NCI-H226 (cell line): ENCODE measurements around the gene FA2H.
"Not testable (repeated sequence)": the region's sequence is repeated elsewhere in the genome, so short reads cannot be mapped to it uniquely, and the experiment has no call there.

Experiments
- DNase-seq: peaks from one replicate; pipeline ENCODE4 v3.0.0-alpha.2; 2015

FA2H gene

GRCh38 chr16:74774223-74775139 lies at the start of gene FA2H:
FA2H (minus strand) TSS chr16:74774820; CDS start chr16:74774755, 65 bp downstream.
- peak; percentile 86 for DNase-seq

- DNase-seq = no peak
Observed at GRCh38 chr16:74817851-74818250, 43.2 kb upstream of the FA2H start.

GRCh38 chr16:74813109-74813641 lies 38.6 kb upstream of the FA2H start:
- peak; percentile 56 for DNase-seq

GRCh38 chr16:74811911-74812310 lies 37.3 kb upstream of the FA2H start:
- DNase-seq = no peak

GRCh38 chr16:74811216-74811615 lies 36.6 kb upstream of the FA2H start:
- not testable (repeated sequence) for DNase-seq

GRCh38 chr16:74807052-74807646 lies 32.5 kb upstream of the FA2H start:
- no peak for DNase-seq

- no peak for DNase-seq
Observed at GRCh38 chr16:74800216-74800871, 25.7 kb upstream of the FA2H start.

- no peak for DNase-seq
Observed at GRCh38 chr16:74797414-74797813, 22.8 kb upstream of the FA2H start.

- no peak for DNase-seq
Observed at GRCh38 chr16:74795104-74795503, 20.5 kb upstream of the FA2H start.

GRCh38 chr16:74794668-74795067 lies 20.0 kb upstream of the FA2H start:
- DNase-seq = no peak

GRCh38 chr16:74793571-74793970 lies 19.0 kb upstream of the FA2H start:
- DNase-seq = no peak

GRCh38 chr16:74792225-74792624 lies 17.6 kb upstream of the FA2H start:
- no peak for DNase-seq

GRCh38 chr16:74791749-74792148 lies 17.1 kb upstream of the FA2H start:
- not testable (repeated sequence) for DNase-seq

GRCh38 chr16:74788108-74788507 lies 13.5 kb upstream of the FA2H start:
- no peak for DNase-seq

- no peak for DNase-seq
Observed at GRCh38 chr16:74785031-74785430, 10.4 kb upstream of the FA2H start.

- DNase-seq = no peak
Observed at GRCh38 chr16:74778646-74779045, 4.0 kb upstream of the FA2H start.

GRCh38 chr16:74776926-74777325 lies 2.3 kb upstream of the FA2H start:
- no peak for DNase-seq

GRCh38 chr16:74775255-74775654 lies 635 bp upstream of the FA2H start:
- DNase-seq = no peak

GRCh38 chr16:74773446-74774222 lies 986 bp downstream of the FA2H start:
- DNase-seq = no peak

- DNase-seq = no peak
Observed at GRCh38 chr16:74771656-74772315, 2.8 kb downstream of the FA2H start.

- DNase-seq = no peak
Observed at GRCh38 chr16:74770831-74771526, 3.6 kb downstream of the FA2H start.
